ENCODE results near the gene CNTN4.

GRCh38 chr3:2495746-2496145 lies 397.1 kb downstream of the CNTN4 start:
- TF ChIP-seq, protein P1, sequence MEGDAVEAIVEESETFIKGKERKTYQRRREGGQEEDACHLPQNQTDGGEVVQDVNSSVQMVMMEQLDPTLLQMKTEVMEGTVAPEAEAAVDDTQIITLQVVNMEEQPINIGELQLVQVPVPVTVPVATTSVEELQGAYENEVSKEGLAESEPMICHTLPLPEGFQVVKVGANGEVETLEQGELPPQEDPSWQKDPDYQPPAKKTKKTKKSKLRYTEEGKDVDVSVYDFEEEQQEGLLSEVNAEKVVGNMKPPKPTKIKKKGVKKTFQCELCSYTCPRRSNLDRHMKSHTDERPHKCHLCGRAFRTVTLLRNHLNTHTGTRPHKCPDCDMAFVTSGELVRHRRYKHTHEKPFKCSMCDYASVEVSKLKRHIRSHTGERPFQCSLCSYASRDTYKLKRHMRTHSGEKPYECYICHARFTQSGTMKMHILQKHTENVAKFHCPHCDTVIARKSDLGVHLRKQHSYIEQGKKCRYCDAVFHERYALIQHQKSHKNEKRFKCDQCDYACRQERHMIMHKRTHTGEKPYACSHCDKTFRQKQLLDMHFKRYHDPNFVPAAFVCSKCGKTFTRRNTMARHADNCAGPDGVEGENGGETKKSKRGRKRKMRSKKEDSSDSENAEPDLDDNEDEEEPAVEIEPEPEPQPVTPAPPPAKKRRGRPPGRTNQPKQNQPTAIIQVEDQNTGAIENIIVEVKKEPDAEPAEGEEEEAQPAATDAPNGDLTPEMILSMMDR (IDR thresholded peaks at IDR 0.05; ENCODE audit: borderline replicate concordance, extremely low read depth, low read length, poor library complexity, severe bottlenecking): no peak
- no peak for TF ChIP-seq EZH2 (IDR thresholded peaks at IDR 0.05; ENCODE audit: borderline replicate concordance, low read depth, low read length, severe bottlenecking)

Data from DND-41 (cell line).